ENCODE results near the gene DUSP16.

DNA sequence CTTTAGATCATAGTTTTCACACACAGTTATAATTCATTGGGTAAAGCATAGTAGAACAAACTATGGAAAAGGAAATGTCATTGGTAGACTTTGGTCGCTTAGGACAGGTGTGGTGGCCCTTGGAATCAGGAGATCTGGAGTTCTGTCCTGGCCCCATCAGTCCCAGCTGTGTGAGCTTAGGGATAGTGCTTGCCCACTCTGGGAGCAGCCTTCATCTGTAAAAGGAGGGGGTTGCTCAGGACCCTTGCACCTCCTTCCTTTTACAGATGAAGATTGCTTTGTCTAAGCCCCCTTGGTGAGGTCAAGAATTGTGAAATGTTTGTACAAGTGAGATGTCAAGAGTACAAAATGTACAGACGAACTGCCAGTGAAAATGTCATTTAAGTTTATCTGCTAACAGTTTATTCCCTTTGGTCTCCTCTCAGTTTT is 112.6 kb downstream of the DUSP16 start:
- TF ChIP-seq, protein P1, sequence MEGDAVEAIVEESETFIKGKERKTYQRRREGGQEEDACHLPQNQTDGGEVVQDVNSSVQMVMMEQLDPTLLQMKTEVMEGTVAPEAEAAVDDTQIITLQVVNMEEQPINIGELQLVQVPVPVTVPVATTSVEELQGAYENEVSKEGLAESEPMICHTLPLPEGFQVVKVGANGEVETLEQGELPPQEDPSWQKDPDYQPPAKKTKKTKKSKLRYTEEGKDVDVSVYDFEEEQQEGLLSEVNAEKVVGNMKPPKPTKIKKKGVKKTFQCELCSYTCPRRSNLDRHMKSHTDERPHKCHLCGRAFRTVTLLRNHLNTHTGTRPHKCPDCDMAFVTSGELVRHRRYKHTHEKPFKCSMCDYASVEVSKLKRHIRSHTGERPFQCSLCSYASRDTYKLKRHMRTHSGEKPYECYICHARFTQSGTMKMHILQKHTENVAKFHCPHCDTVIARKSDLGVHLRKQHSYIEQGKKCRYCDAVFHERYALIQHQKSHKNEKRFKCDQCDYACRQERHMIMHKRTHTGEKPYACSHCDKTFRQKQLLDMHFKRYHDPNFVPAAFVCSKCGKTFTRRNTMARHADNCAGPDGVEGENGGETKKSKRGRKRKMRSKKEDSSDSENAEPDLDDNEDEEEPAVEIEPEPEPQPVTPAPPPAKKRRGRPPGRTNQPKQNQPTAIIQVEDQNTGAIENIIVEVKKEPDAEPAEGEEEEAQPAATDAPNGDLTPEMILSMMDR (IDR thresholded peaks at IDR 0.05; ENCODE audit: control extremely low read depth in 1 of 3, insufficient read depth in 1 of 3, low read depth in 1 of 3, low read length in 3 of 3) = no peak
- no peak for TF ChIP-seq EP300 (IDR thresholded peaks at IDR 0.05; ENCODE audit: borderline replicate concordance in 1 of 2, low read depth in 2 of 2, low read length in 2 of 2)
- no peak for TF ChIP-seq EZH2 (IDR thresholded peaks at IDR 0.05; ENCODE audit: low read depth, low read length, severe bottlenecking)
- TF ChIP-seq SIX5 (IDR thresholded peaks at IDR 0.05; ENCODE audit: low read depth, low read length) = no peak
- TF ChIP-seq CBX5 (IDR thresholded peaks at IDR 0.05; ENCODE audit: low read depth, low read length) = no peak
- TF ChIP-seq, protein P2, sequence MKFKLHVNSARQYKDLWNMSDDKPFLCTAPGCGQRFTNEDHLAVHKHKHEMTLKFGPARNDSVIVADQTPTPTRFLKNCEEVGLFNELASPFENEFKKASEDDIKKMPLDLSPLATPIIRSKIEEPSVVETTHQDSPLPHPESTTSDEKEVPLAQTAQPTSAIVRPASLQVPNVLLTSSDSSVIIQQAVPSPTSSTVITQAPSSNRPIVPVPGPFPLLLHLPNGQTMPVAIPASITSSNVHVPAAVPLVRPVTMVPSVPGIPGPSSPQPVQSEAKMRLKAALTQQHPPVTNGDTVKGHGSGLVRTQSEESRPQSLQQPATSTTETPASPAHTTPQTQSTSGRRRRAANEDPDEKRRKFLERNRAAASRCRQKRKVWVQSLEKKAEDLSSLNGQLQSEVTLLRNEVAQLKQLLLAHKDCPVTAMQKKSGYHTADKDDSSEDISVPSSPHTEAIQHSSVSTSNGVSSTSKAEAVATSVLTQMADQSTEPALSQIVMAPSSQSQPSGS (IDR thresholded peaks at IDR 0.05; ENCODE audit: low read length) = no peak
- TF ChIP-seq, protein P3, sequence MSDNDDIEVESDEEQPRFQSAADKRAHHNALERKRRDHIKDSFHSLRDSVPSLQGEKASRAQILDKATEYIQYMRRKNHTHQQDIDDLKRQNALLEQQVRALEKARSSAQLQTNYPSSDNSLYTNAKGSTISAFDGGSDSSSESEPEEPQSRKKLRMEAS (IDR thresholded peaks at IDR 0.05) = no peak
- no peak for TF ChIP-seq NRF1 (IDR thresholded peaks at IDR 0.05; ENCODE audit: low read depth, low read length)
- TF ChIP-seq ZNF274 (IDR thresholded peaks at IDR 0.05; ENCODE audit: borderline replicate concordance, extremely low read depth, low read length) = no peak
